ENCODE data around the gene FAM89A. TPM values are rescaled to one million over a fixed set of nuclear protein-coding genes. Genes with fewer than 3 reads are reported as not detected.

The FAM89A gene
- total and polyA plus RNA-seq, 2 donors (not counting 3 experiments of a cell fraction or from before 2014, with no cell fraction given), result 21.0 to 24.0 TPM

DNA sequence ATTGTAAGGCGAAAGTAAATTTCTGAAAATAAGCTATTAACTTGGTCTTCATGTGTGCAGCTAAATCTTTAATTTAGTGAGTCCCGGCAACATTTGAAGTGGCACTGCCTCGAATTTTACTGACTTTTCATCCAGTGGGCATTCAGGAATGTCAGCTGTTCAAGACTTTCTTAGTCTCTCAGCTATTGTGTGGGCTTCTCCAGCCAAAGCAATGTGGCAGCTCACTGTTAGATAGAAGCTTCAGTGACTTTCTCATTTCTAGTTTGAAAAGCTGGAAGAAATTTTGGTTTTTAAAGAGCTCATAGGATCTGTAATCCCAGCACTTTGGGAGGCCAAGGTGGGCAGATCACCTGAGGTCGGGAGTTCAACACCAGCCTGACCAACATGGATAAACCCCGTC is 44.3 kb upstream of the FAM89A start:
- ChIA-PET CTCF (interaction anchor here (1.3 to 1.7 kb wide), 4 partner anchors 9 to 22 kb away, joined by 3 to 6 read pairs (median 4); no protein-coding TSS in a partner anchor), POLR2A (no interaction called here)
- BruUV-seq (replicated peaks), result no TSS peak
- intact Hi-C loops (cut with micrococcal nuclease), result no loop called here
- Histone ChIP-seq H3K27me3 (ENCODE audit: control insufficient read depth in 2 of 2, insufficient read depth in 2 of 2, low read length in 2 of 2) (no peaks in the 10 kb centered on the region), H3K4me2 (ENCODE audit: insufficient read depth, low read length) (no peak overlapping the region), H3K9ac (replicated peaks; ENCODE audit: extremely low read depth, insufficient read depth, low read length) (no peak overlapping the region), H3K36me3 (ENCODE audit: control insufficient read depth in 2 of 2, extremely low read depth in 1 of 2, insufficient read depth in 2 of 2, low read length in 2 of 2) (no peaks in the 10 kb centered on the region), H2AFZ (ENCODE audit: low read depth, low read length) (no peak overlapping the region), H4K20me1 (replicated peaks; ENCODE audit: control insufficient read depth, extremely low read depth, insufficient read depth, low read length) (no peaks in the 10 kb centered on the region), H3K9me1 (replicated peaks; ENCODE audit: control insufficient read depth, extremely low read depth, insufficient read depth, low read length) (no peaks in the 10 kb centered on the region), H3K79me2 (ENCODE audit: control insufficient read depth, insufficient read depth, low read length) (no peaks in the 10 kb centered on the region), H3K9me3 (replicated peaks; ENCODE audit: control insufficient read depth, insufficient read depth, low read length) (no peaks in the 10 kb centered on the region), H3K27ac (ENCODE audit: insufficient read depth, low read depth, low read length) (no peak overlapping the region), H3K4me1 (ENCODE audit: control insufficient read depth, extremely low read depth, insufficient read depth, low read length) (no peaks in the 10 kb centered on the region), H3K4me3 (replicated peaks in 1 of 3; ENCODE audit: insufficient read depth in 1 of 3, low read depth in 1 of 3, low read length in 3 of 3) (no peak overlapping the region)
- FAIRE-seq (no peak), DNase-seq (ENCODE audit: low read depth, low spot score) (no peak)
- dilution Hi-C loops (cut with MboI; ENCODE audit: extremely low pct_ligation_motif_present, low sequenced_read_pairs), result no loop called here
- TF ChIP-seq JUN (IDR thresholded peaks at IDR 0.05; ENCODE audit: borderline replicate concordance, insufficient read depth, insufficient read length, low read depth), result no peak
- TF ChIP-seq POLR2A (IDR thresholded peaks at IDR 0.05; ENCODE audit: low read depth, low read length), result no peak
- TF ChIP-seq FOS (IDR thresholded peaks at IDR 0.05; ENCODE audit: borderline replicate concordance, insufficient read depth, low read length), result no peak
- no peak for TF ChIP-seq GATA2 (IDR thresholded peaks at IDR 0.05; ENCODE audit: insufficient read depth, insufficient read length, low read depth, low read length)
- no peak for TF ChIP-seq MYC (IDR thresholded peaks at IDR 0.05; ENCODE audit: low read depth, low read length)
- TF ChIP-seq EZH2 (IDR thresholded peaks at IDR 0.05; ENCODE audit: borderline replicate concordance, low read depth, low read length, severe bottlenecking), result no peak
- no peak for TF ChIP-seq POLR2AphosphoS5 (IDR thresholded peaks at IDR 0.05; ENCODE audit: insufficient read depth, low read depth, low read length)
- TF ChIP-seq, protein P1, sequence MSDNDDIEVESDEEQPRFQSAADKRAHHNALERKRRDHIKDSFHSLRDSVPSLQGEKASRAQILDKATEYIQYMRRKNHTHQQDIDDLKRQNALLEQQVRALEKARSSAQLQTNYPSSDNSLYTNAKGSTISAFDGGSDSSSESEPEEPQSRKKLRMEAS (IDR thresholded peaks at IDR 0.05; ENCODE audit: insufficient read depth, insufficient read length), result no peak
- TF ChIP-seq, protein P2, sequence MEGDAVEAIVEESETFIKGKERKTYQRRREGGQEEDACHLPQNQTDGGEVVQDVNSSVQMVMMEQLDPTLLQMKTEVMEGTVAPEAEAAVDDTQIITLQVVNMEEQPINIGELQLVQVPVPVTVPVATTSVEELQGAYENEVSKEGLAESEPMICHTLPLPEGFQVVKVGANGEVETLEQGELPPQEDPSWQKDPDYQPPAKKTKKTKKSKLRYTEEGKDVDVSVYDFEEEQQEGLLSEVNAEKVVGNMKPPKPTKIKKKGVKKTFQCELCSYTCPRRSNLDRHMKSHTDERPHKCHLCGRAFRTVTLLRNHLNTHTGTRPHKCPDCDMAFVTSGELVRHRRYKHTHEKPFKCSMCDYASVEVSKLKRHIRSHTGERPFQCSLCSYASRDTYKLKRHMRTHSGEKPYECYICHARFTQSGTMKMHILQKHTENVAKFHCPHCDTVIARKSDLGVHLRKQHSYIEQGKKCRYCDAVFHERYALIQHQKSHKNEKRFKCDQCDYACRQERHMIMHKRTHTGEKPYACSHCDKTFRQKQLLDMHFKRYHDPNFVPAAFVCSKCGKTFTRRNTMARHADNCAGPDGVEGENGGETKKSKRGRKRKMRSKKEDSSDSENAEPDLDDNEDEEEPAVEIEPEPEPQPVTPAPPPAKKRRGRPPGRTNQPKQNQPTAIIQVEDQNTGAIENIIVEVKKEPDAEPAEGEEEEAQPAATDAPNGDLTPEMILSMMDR (IDR thresholded peaks at IDR 0.05; ENCODE audit: extremely low read depth in 1 of 2, insufficient read depth in 1 of 2, low read depth in 1 of 2, low read length in 2 of 2), result no peak

Data from endothelial cell of umbilical vein (primary cell).